ENCODE results near the gene ARL5C.

ARL5C gene

DNA sequence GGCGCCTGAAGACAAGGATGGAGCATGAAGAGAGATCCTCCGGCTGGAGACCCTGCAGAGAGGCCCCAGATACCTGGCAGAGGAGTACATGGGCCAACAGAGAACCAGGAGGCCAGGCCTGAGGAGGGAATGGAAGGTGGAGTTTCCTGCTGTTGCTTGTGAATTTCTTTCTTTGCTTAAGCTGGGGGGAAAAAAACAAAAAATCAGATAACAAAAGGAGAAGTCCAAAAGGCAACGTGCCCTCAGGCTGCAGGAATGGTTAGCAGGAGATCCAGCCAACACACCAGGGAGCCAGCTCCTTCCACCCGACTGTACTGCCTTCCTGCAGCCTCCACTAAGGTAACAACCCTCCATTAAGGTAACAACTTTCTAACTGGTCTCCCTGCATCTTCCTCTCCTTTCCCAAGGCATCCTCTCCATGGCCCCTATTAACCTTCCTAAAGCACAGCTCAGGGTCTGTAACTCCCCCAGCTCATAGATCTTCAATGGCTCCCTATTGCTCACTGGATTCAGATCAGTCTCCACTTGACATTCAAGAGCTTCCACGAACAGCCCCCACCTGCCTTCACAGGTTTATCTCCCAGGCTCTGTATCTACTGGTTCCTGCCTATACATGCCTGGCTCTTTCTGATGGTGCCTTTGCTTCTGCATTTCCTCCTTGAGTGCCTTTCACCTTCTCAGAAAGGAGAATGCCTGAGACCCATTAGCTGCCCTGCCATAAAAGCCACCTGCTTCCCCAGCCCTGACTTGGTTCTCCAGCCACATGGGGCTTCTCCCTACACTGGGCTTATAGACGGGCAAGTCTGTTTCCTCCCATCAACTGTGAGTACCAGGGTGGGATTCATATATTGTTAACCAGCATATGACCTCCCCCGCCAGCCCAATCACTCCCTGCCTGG, 725 bp upstream of the ARL5C start:
- DNase-seq: no peak

- no peak for DNase-seq
Measured at GRCh38 chr17:39165178-39165840, 652 bp downstream of the ARL5C start.

DNA sequence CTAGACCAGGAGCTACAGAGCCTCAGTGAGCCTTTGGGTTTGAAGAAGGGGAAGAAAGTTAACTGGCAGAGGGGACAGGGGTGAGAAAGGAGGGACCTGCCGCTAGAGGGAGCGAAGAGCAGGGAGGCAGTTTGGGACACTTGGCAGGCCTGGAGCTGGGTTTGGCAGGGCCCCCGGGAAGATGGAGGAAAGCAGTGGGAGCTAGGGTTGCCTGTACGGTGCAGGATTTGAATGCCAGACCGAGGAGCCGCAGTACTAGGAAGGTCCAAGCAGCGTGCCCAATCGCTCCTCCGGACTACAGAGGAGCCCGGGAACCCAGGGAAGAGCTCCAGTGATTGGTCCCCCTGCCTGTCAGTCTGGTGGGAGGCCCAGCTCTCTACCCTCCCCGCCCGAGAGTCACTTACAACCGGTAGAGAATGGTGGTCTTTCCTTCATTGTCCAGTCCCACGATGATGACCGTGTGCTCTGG, 1.3 kb downstream of the ARL5C start:
- DNase-seq: peak; percentile 67

DNA sequence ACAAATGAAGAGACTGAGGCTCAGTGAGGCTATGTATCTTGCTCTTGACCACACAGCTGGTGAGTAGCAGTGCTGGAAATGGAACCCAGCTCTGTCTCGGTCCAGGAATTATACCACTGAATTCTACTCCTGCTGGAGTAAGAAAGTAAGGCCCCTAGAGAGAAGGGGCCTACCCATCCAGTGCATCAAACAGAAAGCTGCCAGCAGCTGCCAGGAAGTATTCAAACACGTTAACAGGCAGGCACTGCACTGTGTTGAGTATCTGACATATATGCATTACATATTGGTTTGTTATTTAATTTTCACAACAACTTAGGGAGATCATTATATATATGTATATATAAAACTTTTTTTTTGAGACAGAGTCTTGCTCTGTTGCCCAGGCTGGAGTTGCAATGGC, 4.0 kb downstream of the ARL5C start:
- DNase-seq: no peak

DNA sequence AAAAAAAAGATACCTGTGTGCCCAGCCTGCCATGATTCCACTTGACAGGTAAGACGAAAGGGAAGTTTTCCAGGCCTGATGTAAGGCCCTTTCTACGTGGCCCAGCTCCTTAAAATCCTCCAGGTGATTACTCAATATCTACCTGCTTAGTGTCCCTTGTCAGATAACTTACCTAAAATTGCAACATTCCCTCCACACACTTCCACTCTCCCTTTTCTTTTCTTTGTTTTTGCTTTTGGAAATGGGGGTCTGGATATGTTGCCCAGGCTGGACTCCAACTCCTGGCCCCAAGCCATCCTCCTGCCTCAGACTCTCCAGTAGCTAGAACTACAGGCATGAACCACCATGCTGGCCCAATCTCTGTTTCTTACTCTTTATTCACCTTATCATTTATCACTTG, 7.3 kb downstream of the ARL5C start:
- DNase-seq: no peak

GRCh38 chr17:39156491-39156890, 9.5 kb downstream of the ARL5C start:
- DNase-seq: no peak

DNA sequence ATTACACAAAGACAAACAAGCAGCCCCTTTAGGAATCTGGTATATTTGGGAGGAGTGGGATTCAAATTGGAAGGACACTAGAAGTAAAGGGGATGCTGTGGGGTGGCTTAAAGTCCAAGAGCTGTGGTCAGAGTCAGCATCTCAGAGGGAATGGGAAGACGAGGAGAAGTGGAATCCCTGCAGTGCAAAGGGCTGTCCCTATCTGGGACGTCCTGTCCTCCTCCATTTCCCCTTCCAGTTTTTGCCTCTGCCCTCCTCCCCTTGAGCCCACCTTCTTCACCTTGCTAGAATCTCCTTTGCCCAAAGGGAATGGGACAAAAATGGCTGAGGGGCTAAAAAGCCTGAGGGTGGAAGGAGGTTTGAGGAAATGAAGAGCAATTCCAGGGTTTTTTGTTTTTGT, 10.3 kb downstream of the ARL5C start:
- no peak for DNase-seq

- peak; percentile 79 for DNase-seq
Measured at GRCh38 chr17:39153599-39154051, 12.3 kb downstream of the ARL5C start.

GRCh38 chr17:39151943-39152818, 13.8 kb downstream of the ARL5C start:
- DNase-seq: peak; percentile 65

- DNase-seq: no peak
Measured at GRCh38 chr17:39151150-39151942, 14.6 kb downstream of the ARL5C start, which contains the start of gene PLXDC1. Gene PLXDC1, minus strand, starts transcription at chr17:39151637. Its CDS starts 200 bp downstream, at chr17:39151437.

DNA sequence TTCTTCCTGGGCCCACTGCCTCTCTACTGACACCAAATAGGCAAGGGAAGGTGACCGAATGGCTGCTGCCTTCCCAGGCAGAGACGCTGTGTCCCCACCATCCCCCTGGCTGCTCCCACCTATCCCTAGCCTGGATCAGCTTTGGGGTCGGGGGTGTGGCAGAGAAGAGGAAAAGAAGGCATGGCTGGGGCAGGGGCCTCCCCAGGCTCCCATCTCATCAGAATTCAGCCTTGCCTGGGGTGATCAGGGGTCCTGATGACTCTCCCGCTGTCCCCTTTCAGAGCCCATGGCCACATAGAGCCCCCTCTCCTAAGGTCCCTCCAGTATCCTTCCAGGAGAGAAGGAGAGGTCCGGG, 15.2 kb downstream of the ARL5C start:
- no peak for DNase-seq

DNA sequence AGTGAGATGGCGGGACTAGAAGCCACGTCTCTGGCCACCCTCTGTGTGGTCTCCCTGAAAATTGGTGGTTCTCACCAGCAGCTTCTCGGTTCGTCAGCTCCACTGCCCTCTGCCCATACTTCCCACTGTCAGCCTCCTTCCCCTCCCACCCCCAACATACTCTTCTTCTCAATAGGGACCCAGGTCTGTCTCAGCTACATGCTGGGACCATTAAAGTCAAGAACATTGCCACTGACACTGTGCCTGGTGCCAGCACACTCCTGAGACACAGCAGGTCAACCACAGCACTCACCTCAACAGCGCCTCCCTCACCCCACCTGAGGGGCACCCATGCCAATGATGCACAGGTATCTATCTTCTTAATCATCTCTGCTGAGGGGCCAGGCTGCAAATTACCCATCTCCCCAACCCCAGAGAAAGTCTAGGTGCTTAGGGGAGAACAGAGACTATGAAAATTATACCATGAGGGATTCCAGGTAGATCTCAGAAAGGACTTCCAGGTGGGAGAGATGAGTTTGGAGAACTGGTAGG, 15.8 kb downstream of the ARL5C start:
- no peak for DNase-seq

DNA sequence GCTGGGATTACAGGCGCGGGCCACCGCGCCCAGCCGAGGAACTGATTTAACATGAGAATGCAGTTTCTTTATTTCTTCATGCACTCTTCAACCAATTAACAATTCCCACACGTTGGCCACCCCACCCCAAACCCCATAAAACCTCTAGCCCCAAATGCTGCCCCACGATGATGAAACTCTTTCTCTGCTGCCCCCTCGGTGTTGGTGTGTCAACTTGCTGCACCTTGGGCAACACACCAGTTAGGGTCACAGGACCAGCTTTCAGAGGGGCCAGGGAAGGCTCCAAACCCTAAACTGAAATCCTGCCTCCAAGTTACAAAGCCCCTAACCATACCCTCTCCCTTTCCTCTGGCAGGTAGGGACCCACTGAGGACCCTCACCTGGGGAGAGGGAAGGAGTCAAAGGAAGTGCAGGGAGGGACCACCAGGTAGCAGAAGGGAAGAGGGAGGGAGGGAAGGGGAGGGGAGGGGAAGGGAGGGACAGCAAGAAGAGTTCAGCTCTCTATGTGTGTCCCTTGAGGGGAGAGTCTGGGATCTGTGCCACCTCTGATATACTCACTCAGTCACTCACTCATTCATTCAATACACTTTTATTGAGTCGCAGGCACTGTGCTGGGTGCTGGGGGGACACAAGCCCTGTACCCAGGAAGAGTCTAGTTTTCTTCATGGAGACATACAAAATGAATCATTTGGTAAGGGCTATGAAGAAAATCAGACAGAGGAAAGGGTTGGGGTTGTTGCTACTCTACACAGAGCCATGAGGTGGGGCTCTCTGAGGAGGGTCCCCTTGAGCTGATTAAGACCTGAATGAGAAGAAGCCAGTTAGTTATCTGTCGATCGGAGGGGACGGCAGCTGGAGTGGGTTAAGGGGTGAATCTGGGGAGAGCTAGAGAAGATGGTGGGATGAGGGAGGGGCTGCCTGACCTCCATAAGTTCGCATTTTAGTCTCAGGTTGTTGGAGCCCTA, 18.5 kb downstream of the ARL5C start:
- no peak for DNase-seq

DNA sequence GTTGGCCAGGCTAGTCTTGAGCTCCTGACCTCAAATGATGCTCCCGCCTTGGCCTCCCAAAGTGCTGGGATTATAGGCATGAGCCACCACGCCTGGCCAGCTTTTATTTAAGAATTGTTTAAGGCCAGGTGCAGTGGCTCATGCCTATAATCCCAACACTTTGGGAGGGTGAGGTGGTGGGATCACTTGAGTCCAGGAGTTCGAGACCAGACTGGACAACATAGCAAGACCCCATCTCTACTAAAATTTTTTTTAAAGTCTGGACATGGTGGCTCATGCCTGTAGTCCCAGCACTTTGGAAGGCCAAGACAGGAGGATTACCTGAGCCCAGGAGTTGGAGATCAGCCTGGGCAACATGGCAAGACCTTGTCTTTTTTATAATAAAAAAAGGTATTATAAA, 19.7 kb downstream of the ARL5C start:
- DNase-seq: no peak

DNA sequence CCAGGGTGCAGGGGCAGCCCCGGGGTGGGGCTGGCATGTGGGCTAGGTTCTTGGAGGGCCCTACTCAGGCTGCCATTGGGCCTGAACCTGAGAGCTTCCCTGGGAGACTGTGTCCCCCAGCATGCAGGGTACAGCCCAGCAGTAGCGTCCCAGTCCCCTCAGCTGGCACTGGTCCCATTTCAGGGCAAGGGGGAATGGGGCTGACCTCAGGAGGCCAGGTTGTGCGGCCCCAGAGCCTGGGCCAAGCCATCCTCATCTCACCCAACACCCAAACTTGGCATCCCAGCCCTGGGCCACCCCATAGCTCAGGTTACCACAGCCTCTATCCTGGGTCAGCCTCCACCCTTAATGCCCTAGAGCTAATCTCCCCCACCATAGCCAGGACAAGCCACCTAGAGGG, 20.8 kb downstream of the ARL5C start:
- no peak for DNase-seq

DNA sequence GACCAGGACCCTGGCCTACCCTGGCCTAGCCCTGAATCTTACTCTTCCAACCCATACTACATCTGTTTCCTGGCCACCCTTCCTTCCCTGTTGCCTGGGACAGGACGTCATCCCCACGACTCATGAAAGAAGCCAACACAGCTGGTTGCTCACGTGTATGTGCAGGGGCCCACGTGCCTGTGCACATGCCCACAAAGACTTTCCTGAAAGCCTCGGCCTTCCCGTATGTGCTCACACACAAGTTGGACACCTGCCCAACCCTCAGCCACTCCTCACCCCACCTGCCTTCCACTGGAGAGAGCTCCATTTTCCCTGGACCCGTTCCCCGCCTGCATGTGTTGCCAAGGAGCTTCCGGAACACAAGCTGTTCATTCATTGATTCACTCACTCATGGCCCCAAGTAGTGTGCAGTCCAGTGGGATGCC, 21.5 kb downstream of the ARL5C start:
- DNase-seq: peak; percentile 15

GRCh38 chr17:39143552-39144093, 22.3 kb downstream of the ARL5C start:
- no peak for DNase-seq

GRCh38 chr17:39141915-39142664, 23.9 kb downstream of the ARL5C start:
- no peak for DNase-seq

GRCh38 chr17:39141294-39141693, 24.7 kb downstream of the ARL5C start:
- no peak for DNase-seq

GRCh38 chr17:39139561-39139960, 26.4 kb downstream of the ARL5C start:
- no peak for DNase-seq

Measured in NCI-H510A treated with DMSO at 0.1 percent for 48 hours (cell line).